Measurements from ENCODE around the gene ARTN. TPM values are rescaled to one million over a fixed set of nuclear protein-coding genes. Genes with fewer than 3 reads are reported as not detected.

Gene ARTN
- total and polyA plus RNA-seq, 9 of the 15 experiments (the other 6 are each of a cell fraction or from before 2014, with no cell fraction given), result 0.06 to 0.38 TPM; not detected in 7

- TF ChIP-seq, protein P1, sequence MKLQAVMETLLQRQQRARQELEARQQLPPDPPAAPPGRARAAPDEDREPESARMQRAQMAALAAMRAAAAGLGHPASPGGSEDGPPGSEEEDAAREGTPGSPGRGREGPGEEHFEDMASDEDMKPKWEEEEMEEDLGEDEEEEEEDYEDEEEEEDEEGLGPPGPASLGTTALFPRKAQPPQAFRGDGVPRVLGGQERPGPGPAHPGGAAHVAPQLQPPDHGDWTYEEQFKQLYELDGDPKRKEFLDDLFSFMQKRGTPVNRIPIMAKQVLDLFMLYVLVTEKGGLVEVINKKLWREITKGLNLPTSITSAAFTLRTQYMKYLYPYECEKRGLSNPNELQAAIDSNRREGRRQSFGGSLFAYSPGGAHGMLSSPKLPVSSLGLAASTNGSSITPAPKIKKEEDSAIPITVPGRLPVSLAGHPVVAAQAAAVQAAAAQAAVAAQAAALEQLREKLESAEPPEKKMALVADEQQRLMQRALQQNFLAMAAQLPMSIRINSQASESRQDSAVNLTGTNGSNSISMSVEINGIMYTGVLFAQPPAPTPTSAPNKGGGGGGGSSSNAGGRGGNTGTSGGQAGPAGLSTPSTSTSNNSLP (IDR thresholded peaks at IDR 0.05; ENCODE audit: borderline replicate concordance, low read depth, low read length), result no peak
- TF ChIP-seq HNRNPLL (IDR thresholded peaks at IDR 0.05; ENCODE audit: low read depth, low read length, poor library complexity, severe bottlenecking) (no peak), GABPB2 (CRISPR knock-in tag; conservative IDR thresholded peaks at IDR 0.05) (no peak), ZFP36 (IDR thresholded peaks at IDR 0.05; ENCODE audit: low read depth, low read length, partially characterized antibody) (peak; percentile 16), HNRNPH1 (optimal IDR thresholded peaks at IDR 0.05; ENCODE audit: low read depth, low read length) (no peak), PTTG1 (tag; IDR thresholded peaks at IDR 0.05; ENCODE audit: low read depth) (no peak), TCF7L2 (IDR thresholded peaks at IDR 0.05; ENCODE audit: low read depth, low read length) (no peak), ZNF436 (CRISPR knock-in tag; IDR thresholded peaks at IDR 0.05) (no peak), CAMTA2 (CRISPR knock-in tag; conservative IDR thresholded peaks at IDR 0.05) (0 out of 2 replicates have a peak, but pooled peaks have one; percentile 80), NCOA1 (IDR thresholded peaks at IDR 0.05; ENCODE audit: low read depth) (no peak; the same call in 1 of the 2 replicates), SNIP1 (IDR thresholded peaks at IDR 0.05; ENCODE audit: low read depth) (no peak), TRIM28 (IDR thresholded peaks at IDR 0.05) (no peak), PCBP2 (IDR thresholded peaks at IDR 0.05; ENCODE audit: low read depth, low read length, poor library complexity, severe bottlenecking) (no peak), LARP7 (IDR thresholded peaks at IDR 0.05) (peak; percentile 83; the same call in 1 of the 2 replicates), DEAF1 (CRISPR knock-in tag; IDR thresholded peaks at IDR 0.05) (no peak), MTF1 (CRISPR knock-in tag; IDR thresholded peaks at IDR 0.05; ENCODE audit: borderline replicate concordance) (no peak), ELF2 (CRISPR knock-in tag; IDR thresholded peaks at IDR 0.05) (peak; percentile 34; the same call in 1 of the 2 replicates), RCOR1 (IDR thresholded peaks at IDR 0.05; ENCODE audit: borderline replicate concordance in 1 of 2, low read depth in 2 of 2, low read length in 2 of 2) (peak; percentile 26 to 42; a peak in 2 of 4 replicates)
- TF ChIP-seq, protein P2, sequence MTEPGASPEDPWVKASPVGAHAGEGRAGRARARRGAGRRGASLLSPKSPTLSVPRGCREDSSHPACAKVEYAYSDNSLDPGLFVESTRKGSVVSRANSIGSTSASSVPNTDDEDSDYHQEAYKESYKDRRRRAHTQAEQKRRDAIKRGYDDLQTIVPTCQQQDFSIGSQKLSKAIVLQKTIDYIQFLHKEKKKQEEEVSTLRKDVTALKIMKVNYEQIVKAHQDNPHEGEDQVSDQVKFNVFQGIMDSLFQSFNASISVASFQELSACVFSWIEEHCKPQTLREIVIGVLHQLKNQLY (CRISPR knock-in tag; conservative IDR thresholded peaks at IDR 0.05), result peak in 1 of 2 experiments; percentile 22; a peak in 1 of 4 replicates
- TF ChIP-seq, protein P3, sequence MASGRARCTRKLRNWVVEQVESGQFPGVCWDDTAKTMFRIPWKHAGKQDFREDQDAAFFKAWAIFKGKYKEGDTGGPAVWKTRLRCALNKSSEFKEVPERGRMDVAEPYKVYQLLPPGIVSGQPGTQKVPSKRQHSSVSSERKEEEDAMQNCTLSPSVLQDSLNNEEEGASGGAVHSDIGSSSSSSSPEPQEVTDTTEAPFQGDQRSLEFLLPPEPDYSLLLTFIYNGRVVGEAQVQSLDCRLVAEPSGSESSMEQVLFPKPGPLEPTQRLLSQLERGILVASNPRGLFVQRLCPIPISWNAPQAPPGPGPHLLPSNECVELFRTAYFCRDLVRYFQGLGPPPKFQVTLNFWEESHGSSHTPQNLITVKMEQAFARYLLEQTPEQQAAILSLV (tag; IDR thresholded peaks at IDR 0.05), result no peak
- TF ChIP-seq, protein P4, sequence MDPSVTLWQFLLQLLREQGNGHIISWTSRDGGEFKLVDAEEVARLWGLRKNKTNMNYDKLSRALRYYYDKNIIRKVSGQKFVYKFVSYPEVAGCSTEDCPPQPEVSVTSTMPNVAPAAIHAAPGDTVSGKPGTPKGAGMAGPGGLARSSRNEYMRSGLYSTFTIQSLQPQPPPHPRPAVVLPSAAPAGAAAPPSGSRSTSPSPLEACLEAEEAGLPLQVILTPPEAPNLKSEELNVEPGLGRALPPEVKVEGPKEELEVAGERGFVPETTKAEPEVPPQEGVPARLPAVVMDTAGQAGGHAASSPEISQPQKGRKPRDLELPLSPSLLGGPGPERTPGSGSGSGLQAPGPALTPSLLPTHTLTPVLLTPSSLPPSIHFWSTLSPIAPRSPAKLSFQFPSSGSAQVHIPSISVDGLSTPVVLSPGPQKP (CRISPR knock-in tag; IDR thresholded peaks at IDR 0.05), result no peak
These were observed 12.8 kb downstream of the ARTN start, which contains the start of gene IPO13 (continued) for GRCh38 chr1:43946236-43947060.

All from K562 (cell line).